Motor neuron (in vitro differentiated cells): ENCODE results near the gene ACIN1. TPM values are rescaled to one million over a fixed set of nuclear protein-coding genes. Genes with fewer than 3 reads are reported as not detected.

Experiments used
- ATAC-seq, 8 experiments: fragments of 200-7000 bp; cut with Tn5 transposase; replicated peaks in 6 of 8; 2 replicates each; pipeline ENCODE4 v1.8.0; 2021; ENCODE audit warnings: mild to moderate bottlenecking in 8 of 8, moderate library complexity in 8 of 8
- H3K27ac ChIP-seq, 2 donors: fragments of 250-450 bp; sonication (Bioruptor Pico); 2 replicates each; pipeline ENCODE4 v1.9.0; 2021; ENCODE audit warnings: antibody characterized with exemption in 2 of 2, mild to moderate bottlenecking in 2 of 2, moderate library complexity in 1 of 2
- H3K4me1 ChIP-seq, 2 donors: fragments of 250-450 bp; sonication (Bioruptor Pico); replicated peaks in 1 of 2; 2 replicates each; pipeline ENCODE4 v1.6.1; 2021; ENCODE audit warnings: antibody characterized with exemption in 2 of 2, mild to moderate bottlenecking in 2 of 2, moderate library complexity in 1 of 2
- H3K4me3 ChIP-seq, 5 donors: fragments of 250-450 bp; sonication (Bioruptor Pico); 2 replicates each; pipeline ENCODE4 v1.9.0; 2021; ENCODE audit warnings: antibody characterized with exemption in 5 of 5, mild to moderate bottlenecking in 5 of 5, moderate library complexity in 4 of 5
- WGBS, 10 experiments: fragments of 450-650 bp; shearing (Covaris generic); methylation state at CpG; one replicate each; pipeline ENCODE4 v1.0.0; 2022; 5-methylcytosine and 5-hydroxymethylcytosine counted together
- in situ Hi-C, 9 experiments: fragments of 400-800 bp; cut with MboI; loops; one replicate each; pipeline ENCODE4 v1.15.0; 2021; ENCODE audit warnings: low sequenced_read_pairs in 9 of 9, low pct_unique_long_range_greater_than_20kb in 2 of 9; ENCODE audit not compliant: unreplicated experiment in 9 of 9
- total RNA-seq, 8 experiments: library from RNA; unstranded; fragments of 300-600 nt; gene quantifications; 2 replicates each; pipeline versions ENCODE4 v1.2.3 to v1.2.4, GENCODE V29; 2022

Gene ACIN1
- total RNA-seq, 8 experiments from 2014 or later, result 52.2 to 315 (median 121) TPM

GRCh38 chr14:23129759-23130316, 34.9 kb upstream of the ACIN1 start:
- Histone ChIP-seq H3K4me1 (no peaks in the 10 kb centered on the region), H3K4me3 (no peak overlapping the region), H3K27ac (no peak overlapping the region)
- ATAC-seq, result peak in 1 of 8 experiments; percentile 22
- in situ Hi-C loops, result loop anchor here in 4 of 9 experiments (10.0 kb wide), 1 partner anchor 55 kb away; the partner anchor contains the start of gene SLC7A8 (in 4 of the 4)
- 70 to 100% (median 90%) methylated on average over 2 to 5 of the region's 7 CpGs for WGBS, 10 experiments

GRCh38 chr14:23128969-23129758, 34.2 kb upstream of the ACIN1 start:
- no peak for ATAC-seq
- no peak overlapping the region for H3K4me3 ChIP-seq
- no peaks in the 10 kb centered on the region for H3K4me1 ChIP-seq
- 60 to 100% (median 88%) methylated on average over 1 to 6 of the region's 7 CpGs; no CpG with 5 or more reads in 1 of the 10 experiments for WGBS, 10 experiments
- in situ Hi-C loops, result loop anchor here in 4 of 9 experiments (10.0 kb wide), 1 partner anchor 56 kb away; the partner anchor contains the start of gene SLC7A8 (in 4 of the 4)
- no peak overlapping the region for H3K27ac ChIP-seq

GRCh38 chr14:23127861-23128260, 32.9 kb upstream of the ACIN1 start:
- H3K4me3 ChIP-seq, result no peak overlapping the region
- no peak for ATAC-seq
- H3K4me1 ChIP-seq, result no peaks in the 10 kb centered on the region
- in situ Hi-C loops, result loop anchor here in 4 of 9 experiments (10.0 kb wide), 1 partner anchor 57 kb away; the partner anchor contains the start of gene SLC7A8 (in 4 of the 4)
- 93 to 100% methylated on average over 2 of the region's 3 CpGs; no CpG with 5 or more reads in 8 of the 10 experiments for WGBS, 10 experiments
- no peak overlapping the region for H3K27ac ChIP-seq

- Histone ChIP-seq H3K4me1 (peaks cover 0 to under 1% of the 10 kb centered on the region in 2 donors), H3K27ac (no peak overlapping the region), H3K4me3 (no peak overlapping the region)
- in situ Hi-C loops, result loop anchor here in 4 of 9 experiments (10.0 kb wide), 1 partner anchor 58 kb away; the partner anchor contains the start of gene SLC7A8 (in 4 of the 4)
- WGBS, 10 experiments, result 67 to 96% (median 83%) methylated on average over 1 to 4 of the region's 8 CpGs; no CpG with 5 or more reads in 7 of the 10 experiments
- ATAC-seq, result no peak
These were observed 31.8 kb upstream of the ACIN1 start for GRCh38 chr14:23126548-23127278.

GRCh38 chr14:23125933-23126524, 31.1 kb upstream of the ACIN1 start:
- in situ Hi-C loops, result loop anchor here in 4 of 9 experiments (10.0 kb wide), 1 partner anchor 59 kb away; the partner anchor contains the start of gene SLC7A8 (in 4 of the 4)
- Histone ChIP-seq H3K27ac (no peak overlapping the region), H3K4me1 (peaks cover 6 to 7% of the 10 kb centered on the region in 2 donors), H3K4me3 (no peak overlapping the region)
- 36 to 77% (median 49%) methylated on average over 2 to 4 of the region's 9 CpGs; no CpG with 5 or more reads in 7 of the 10 experiments for WGBS, 10 experiments
- ATAC-seq, result no peak

GRCh38 chr14:23125011-23125410, 30.1 kb upstream of the ACIN1 start:
- in situ Hi-C loops, result loop anchor here in 4 of 9 experiments (10.0 kb wide), 1 partner anchor 60 kb away; the partner anchor contains the start of gene SLC7A8 (in 4 of the 4)
- WGBS, 10 experiments, result 2 to 89% (median 54%) methylated on average over 1 to 3 of the region's 3 CpGs; no CpG with 5 or more reads in 1 of the 10 experiments
- H3K27ac ChIP-seq, result no peak overlapping the region
- ATAC-seq, result no peak
- H3K4me3 ChIP-seq, result no peak overlapping the region
- H3K4me1 ChIP-seq, result peaks cover 6 to 7% of the 10 kb centered on the region in 2 donors

- no peak for ATAC-seq
- in situ Hi-C loops, result loop anchor here in 5 of 9 experiments (5.0 to 10.0 kb wide), 2 partner anchors 58 to 60 kb away; partner anchors contain the start of gene SLC7A8 (in 5 of the 5)
- 61 to 95% (median 86%) methylated on average over 3 to 13 of the region's 13 CpGs; no CpG with 5 or more reads in 3 of the 10 experiments for WGBS, 10 experiments
- H3K4me1 ChIP-seq, result peaks cover 6 to 7% of the 10 kb centered on the region in 2 donors
- H3K27ac ChIP-seq, result no peak overlapping the region
- H3K4me3 ChIP-seq, result no peak overlapping the region
These were observed 29.5 kb upstream of the ACIN1 start for GRCh38 chr14:23124337-23124954.

- WGBS, 10 experiments, result 30 to 100% (median 40%) methylated on average over 1 to 4 of the region's 8 CpGs; no CpG with 5 or more reads in 3 of the 10 experiments
- H3K4me3 ChIP-seq, result no peak overlapping the region
- peak in 3 of 8 experiments; percentile 15 to 58 (median 54) for ATAC-seq
- in situ Hi-C loops, result loop anchor here in 5 of 9 experiments (5.0 to 10.0 kb wide), 2 partner anchors 59 to 61 kb away; partner anchors contain the start of gene SLC7A8 (in 5 of the 5)
- H3K4me1 ChIP-seq, result peaks cover 6 to 7% of the 10 kb centered on the region in 2 donors
- H3K27ac ChIP-seq, result no peak overlapping the region
These were observed 28.5 kb upstream of the ACIN1 start for GRCh38 chr14:23123419-23123818.

- H3K4me3 ChIP-seq, result no peak overlapping the region
- peaks cover 6 to 7% of the 10 kb centered on the region in 2 donors for H3K4me1 ChIP-seq
- WGBS, 10 experiments, result 48 to 100% (median 80%) methylated on average over 1 to 3 of the region's 6 CpGs; no CpG with 5 or more reads in 4 of the 10 experiments
- no peak for ATAC-seq
- H3K27ac ChIP-seq, result no peak overlapping the region
- in situ Hi-C loops, result loop anchor here in 5 of 9 experiments (5.0 to 10.0 kb wide), 2 partner anchors 60 to 63 kb away; partner anchors contain the start of gene SLC7A8 (in 5 of the 5)
These were observed 27.1 kb upstream of the ACIN1 start for GRCh38 chr14:23122086-23122485.

GRCh38 chr14:23121361-23121771, 26.4 kb upstream of the ACIN1 start:
- Histone ChIP-seq H3K4me1 (peaks cover 6 to 7% of the 10 kb centered on the region in 2 donors), H3K27ac (peak overlapping the region in 1 of 2 donors; percentile 2), H3K4me3 (no peak overlapping the region)
- 19 to 86% (median 78%) methylated on average over 1 to 6 of the region's 6 CpGs; no CpG with 5 or more reads in 3 of the 10 experiments for WGBS, 10 experiments
- in situ Hi-C loops, result loop anchor here in 5 of 9 experiments (5.0 to 10.0 kb wide), 2 partner anchors 61 to 63 kb away; partner anchors contain the start of gene SLC7A8 (in 5 of the 5)
- ATAC-seq, result peak in 6 of 8 experiments; percentile 14 to 88 (median 62)

- peak; percentile 55 to 99 (median 94) for ATAC-seq
- in situ Hi-C loops, result loop anchor here in 5 of 9 experiments (5.0 to 10.0 kb wide), 2 partner anchors 62 to 64 kb away; partner anchors contain the start of gene SLC7A8 (in 5 of the 5)
- no peak overlapping the region for H3K4me3 ChIP-seq
- 0 to 46% (median 12%) methylated on average over 1 to 9 of the region's 9 CpGs; no CpG with 5 or more reads in 6 of the 10 experiments for WGBS, 10 experiments
- no peak overlapping the region for H3K27ac ChIP-seq
- peaks cover 6 to 7% of the 10 kb centered on the region in 2 donors for H3K4me1 ChIP-seq
These were observed 25.8 kb upstream of the ACIN1 start for GRCh38 chr14:23120541-23121251.
